ENCODE data around the gene ROGDI. TPM values are rescaled to one million over a fixed set of nuclear protein-coding genes. Genes with fewer than 3 reads are reported as not detected.
A peak's percentile ranks its signal among the peaks of the same experiment; 100 is the strongest.

The ROGDI gene
- total RNA-seq, 1 donor = 15.9 TPM

DNA sequence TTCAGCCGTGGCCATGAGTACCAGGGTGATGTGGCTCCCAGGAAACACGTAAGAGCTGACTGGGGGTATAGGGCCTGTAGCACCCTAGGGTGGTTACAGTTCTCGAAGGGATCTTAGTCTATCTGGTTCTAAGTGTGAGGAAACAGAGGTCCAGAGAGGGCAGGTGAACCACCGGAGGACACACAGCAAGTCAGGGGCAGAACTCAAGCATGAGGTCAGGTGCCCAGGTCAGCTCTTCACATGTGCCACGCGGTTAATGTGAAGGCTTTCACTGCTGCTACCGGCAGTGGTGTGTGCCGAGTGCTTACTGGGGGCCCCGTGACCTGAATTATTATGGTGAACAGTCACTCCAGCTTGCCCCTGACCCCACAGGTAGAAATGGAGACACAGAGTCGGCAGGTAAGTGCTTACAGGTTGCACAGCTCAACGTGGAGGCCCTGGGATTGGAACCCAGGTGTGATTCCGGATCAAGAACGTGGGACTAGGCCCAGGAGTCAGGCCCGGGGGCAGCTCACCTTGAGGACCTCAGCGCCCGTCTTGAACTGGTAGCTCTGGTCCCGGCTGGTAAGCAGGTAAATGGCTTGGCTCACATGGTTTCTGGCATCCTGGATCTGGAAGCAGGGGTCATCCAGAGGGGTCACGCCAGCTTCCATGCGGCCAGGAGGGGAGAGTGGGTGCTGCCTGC, 3.1 kb downstream of the ROGDI start:
- Histone ChIP-seq H4K20me1 (ENCODE audit: insufficient read depth, low read length) (no peaks in the 10 kb centered on the region), H3K4me3 (ENCODE audit: insufficient read depth, low read length) (no peak overlapping the region), H3K4me1 (ENCODE audit: insufficient read depth, low read length) (peaks cover 11% of the 10 kb centered on the region), H2AFZ (ENCODE audit: low read length) (no peak overlapping the region), H3K27ac (ENCODE audit: low read depth, low read length) (no peak overlapping the region), H3K27me3 (ENCODE audit: insufficient read depth, low read length) (no peaks in the 10 kb centered on the region), H3K4me2 (ENCODE audit: insufficient read depth, low read length) (no peak overlapping the region), H3K9me3 (ENCODE audit: low read depth, low read length) (no peaks in the 10 kb centered on the region), H3K79me2 (ENCODE audit: insufficient read depth, low read length) (no peaks in the 10 kb centered on the region), H3K36me3 (ENCODE audit: insufficient read depth, low read length) (peaks cover 2% of the 10 kb centered on the region)
- peak; percentile 72 for DNase-seq (ENCODE audit: insufficient read length, low spot score, missing footprints)
- no peak for TF ChIP-seq CTCF (IDR thresholded peaks at IDR 0.05; ENCODE audit: extremely low read depth, low read depth, low read length)

- no peaks in the 10 kb centered on the region for H3K27me3 ChIP-seq (ENCODE audit: insufficient read depth, low read length)
Measured at GRCh38 chr16:4798456-4798855, 4.0 kb downstream of the ROGDI start.

GRCh38 chr16:4797805-4798252, 4.6 kb downstream of the ROGDI start:
- H3K4me2 ChIP-seq (ENCODE audit: insufficient read depth, low read length) = no peak overlapping the region
- H3K27ac ChIP-seq (ENCODE audit: low read depth, low read length) = no peak overlapping the region
- no peaks in the 10 kb centered on the region for H3K36me3 ChIP-seq (ENCODE audit: insufficient read depth, low read length)
- DNase-seq (ENCODE audit: insufficient read length, low spot score, missing footprints) = peak; percentile 32
- no peaks in the 10 kb centered on the region for H3K27me3 ChIP-seq (ENCODE audit: insufficient read depth, low read length)
- TF ChIP-seq CTCF (IDR thresholded peaks at IDR 0.05; ENCODE audit: extremely low read depth, low read depth, low read length) = no peak
- no peak overlapping the region for H2AFZ ChIP-seq (ENCODE audit: low read length)
- H4K20me1 ChIP-seq (ENCODE audit: insufficient read depth, low read length) = no peaks in the 10 kb centered on the region
- peaks cover 6% of the 10 kb centered on the region for H3K4me1 ChIP-seq (ENCODE audit: insufficient read depth, low read length)
- H3K9me3 ChIP-seq (ENCODE audit: low read depth, low read length) = no peaks in the 10 kb centered on the region
- H3K79me2 ChIP-seq (ENCODE audit: insufficient read depth, low read length) = no peaks in the 10 kb centered on the region
- no peak overlapping the region for H3K4me3 ChIP-seq (ENCODE audit: insufficient read depth, low read length)

More at GRCh38 chr16:4798456-4798855, 4.0 kb downstream of the ROGDI start:
- no peak overlapping the region for H3K4me2 ChIP-seq (ENCODE audit: insufficient read depth, low read length)
- no peaks in the 10 kb centered on the region for H3K9me3 ChIP-seq (ENCODE audit: low read depth, low read length)
- no peak overlapping the region for H3K4me3 ChIP-seq (ENCODE audit: insufficient read depth, low read length)
- no peaks in the 10 kb centered on the region for H4K20me1 ChIP-seq (ENCODE audit: insufficient read depth, low read length)
- H3K79me2 ChIP-seq (ENCODE audit: insufficient read depth, low read length) = no peaks in the 10 kb centered on the region
- H2AFZ ChIP-seq (ENCODE audit: low read length) = no peak overlapping the region
- H3K36me3 ChIP-seq (ENCODE audit: insufficient read depth, low read length) = no peaks in the 10 kb centered on the region
- H3K27ac ChIP-seq (ENCODE audit: low read depth, low read length) = no peak overlapping the region
- H3K4me1 ChIP-seq (ENCODE audit: insufficient read depth, low read length) = peaks cover 11% of the 10 kb centered on the region
- peak; percentile 46 for DNase-seq (ENCODE audit: insufficient read length, low spot score, missing footprints)
- no peak for TF ChIP-seq CTCF (IDR thresholded peaks at IDR 0.05; ENCODE audit: extremely low read depth, low read depth, low read length)

DNA sequence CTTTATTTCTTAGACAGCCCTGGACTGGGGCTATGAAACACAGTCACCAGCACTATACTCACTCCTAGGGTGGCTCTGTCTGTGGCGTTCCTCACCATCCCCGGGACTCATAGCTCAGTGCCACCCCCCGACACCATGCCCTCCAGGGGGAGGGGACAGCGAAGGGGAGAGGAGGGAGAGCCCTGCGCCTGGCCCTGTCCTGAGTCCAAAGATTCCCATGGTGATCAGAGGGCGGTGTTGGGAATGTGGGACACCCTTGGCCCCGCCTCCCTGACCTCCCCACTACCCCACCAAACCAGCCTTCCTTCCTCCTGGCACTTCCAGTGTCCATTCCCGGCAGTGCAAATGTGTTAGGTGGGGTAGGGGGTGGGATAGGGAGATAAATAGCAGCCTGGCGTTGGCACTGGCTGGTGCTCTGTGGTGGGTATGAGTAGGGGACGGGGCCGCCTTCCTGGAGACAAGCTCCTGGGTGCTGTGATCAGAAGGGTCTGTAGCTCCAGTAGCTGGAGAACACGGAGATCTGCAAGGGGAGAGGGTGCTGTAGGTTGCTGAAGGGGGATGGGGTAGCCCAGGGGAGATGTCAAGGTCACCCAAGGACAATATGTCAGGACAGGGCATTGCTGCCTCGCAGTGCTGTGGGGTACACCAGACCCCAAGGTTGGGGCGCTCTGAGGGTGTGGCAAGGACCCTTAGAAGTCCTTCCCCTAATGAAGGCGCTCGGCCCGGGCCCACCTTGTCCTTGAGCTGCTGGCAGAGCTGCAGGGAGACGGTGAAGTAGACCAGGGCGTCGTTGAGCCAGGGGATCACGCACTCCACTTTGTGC, 5.2 kb downstream of the ROGDI start:
- Histone ChIP-seq H3K4me2 (ENCODE audit: insufficient read depth, low read length) (no peak overlapping the region), H3K36me3 (ENCODE audit: insufficient read depth, low read length) (no peaks in the 10 kb centered on the region), H3K4me3 (ENCODE audit: insufficient read depth, low read length) (no peak overlapping the region), H3K4me1 (ENCODE audit: insufficient read depth, low read length) (peaks cover 6% of the 10 kb centered on the region), H3K27me3 (ENCODE audit: insufficient read depth, low read length) (no peaks in the 10 kb centered on the region), H4K20me1 (ENCODE audit: insufficient read depth, low read length) (no peaks in the 10 kb centered on the region), H3K27ac (ENCODE audit: low read depth, low read length) (no peak overlapping the region), H3K9me3 (ENCODE audit: low read depth, low read length) (no peaks in the 10 kb centered on the region), H3K79me2 (ENCODE audit: insufficient read depth, low read length) (no peaks in the 10 kb centered on the region), H2AFZ (ENCODE audit: low read length) (no peak overlapping the region)
- DNase-seq (ENCODE audit: insufficient read length, low spot score, missing footprints) = peak; percentile 67
- TF ChIP-seq CTCF (IDR thresholded peaks at IDR 0.05; ENCODE audit: extremely low read depth, low read depth, low read length) = no peak

Measured in osteoblast (primary cell).